Neural cell (in vitro differentiated cells): Measurements from ENCODE around the gene TSGA10IP. TPM values are rescaled to one million over a fixed set of nuclear protein-coding genes. Genes with fewer than 3 reads are reported as not detected.

Experiments
- H2AFZ ChIP-seq: fragments of 200-600, 300-800 bp; sonication (generic), shearing (Covaris generic); 2 replicates; pipeline ENCODE4 v1.6.0; 2014; ENCODE audit warnings: low read depth, mild to moderate bottlenecking, antibody characterized with exemption, low read length, moderate library complexity
- H3F3A ChIP-seq: fragments of 200-600 bp; shearing (Covaris generic); 2 replicates; pipeline ENCODE4 v1.6.1; 2016; ENCODE audit warnings: mild to moderate bottlenecking, moderate library complexity, mixed read lengths, antibody characterized with exemption, low read length; ENCODE audit not compliant: insufficient read depth, poor library complexity, severe bottlenecking
- H3K27ac ChIP-seq: fragments of 200-600, 300-800 bp; sonication (generic), shearing (Covaris generic); 2 replicates; pipeline ENCODE4 v1.5.1; 2014; ENCODE audit warnings: mild to moderate bottlenecking, low read length, moderate library complexity
- H3K27me3 ChIP-seq: fragments of 300-800, 200-600 bp; sonication (generic), shearing (Covaris generic); 2 replicates; pipeline ENCODE4 v1.6.0; 2014; ENCODE audit warnings: mild to moderate bottlenecking, low read depth, low read length, moderate library complexity; ENCODE audit not compliant: insufficient read depth
- H3K36me3 ChIP-seq: fragments of 300-800, 200-600 bp; sonication (generic), shearing (Covaris generic); 2 replicates; pipeline ENCODE4 v1.5.1; 2014; ENCODE audit warnings: mild to moderate bottlenecking, antibody characterized with exemption, low read length, moderate library complexity; ENCODE audit not compliant: insufficient read depth
- H3K4me2 ChIP-seq: fragments of 300-800, 200-600 bp; sonication (generic), shearing (Covaris generic); 2 replicates; pipeline ENCODE4 v1.6.0; 2014; ENCODE audit warnings: mild to moderate bottlenecking, low read length
- H3K4me3 ChIP-seq: fragments of 300-800, 200-600 bp; sonication (generic), shearing (Covaris generic); 2 replicates; pipeline ENCODE4 v1.5.1; 2014; ENCODE audit warnings: mild to moderate bottlenecking, low read length, moderate library complexity
- H3K79me2 ChIP-seq: fragments of 200-600 bp; shearing (Covaris generic); replicated peaks from 2 replicates; pipeline ENCODE4 v1.6.0; 2014; ENCODE audit warnings: mild to moderate bottlenecking, low read length, moderate library complexity; ENCODE audit not compliant: insufficient read depth
- H3K9ac ChIP-seq: fragments of 300-800, 200-600 bp; sonication (generic), shearing (Covaris generic); 2 replicates; pipeline ENCODE4 v1.6.1; 2016; ENCODE audit warnings: mild to moderate bottlenecking, low read length, mixed read lengths
- H3K9me2 ChIP-seq: fragments of 200-600 bp; shearing (Covaris generic); 2 replicates; pipeline ENCODE4 v1.6.1; 2016; ENCODE audit warnings: mild to moderate bottlenecking, low read length, mixed read lengths; ENCODE audit not compliant: insufficient read depth
- H3K9me3 ChIP-seq: fragments of 200-600, 300-800 bp; sonication (generic), shearing (Covaris generic); 2 replicates; pipeline ENCODE4 v1.6.1; 2016; ENCODE audit warnings: mild to moderate bottlenecking, mixed run types, low read length, moderate library complexity, mixed read lengths
- H4K20me1 ChIP-seq: fragments of 200-600 bp; shearing (Covaris generic); 2 replicates; pipeline ENCODE4 v1.6.1; 2016; ENCODE audit warnings: mild to moderate bottlenecking, mixed run types; ENCODE audit not compliant: insufficient read depth
- CTCF ChIP-seq: fragments of 450-650 bp; IDR thresholded peaks from 2 replicates; pipeline ENCODE4 v1.5.1; 2014; ENCODE audit warnings: antibody characterized with exemption, mild to moderate bottlenecking, moderate library complexity; ENCODE audit not compliant: poor library complexity, severe bottlenecking
- EP300 ChIP-seq: fragments of 450-650 bp; conservative IDR thresholded peaks from 2 replicates; pipeline ENCODE4 v1.6.1; 2014; ENCODE audit warnings: antibody characterized with exemption, mild to moderate bottlenecking, moderate library complexity; ENCODE audit not compliant: poor library complexity, severe bottlenecking
- EZH2 ChIP-seq: fragments of 200-600, 300-800 bp; shearing (Covaris generic), sonication (generic); IDR thresholded peaks from 2 replicates; pipeline ENCODE4 v1.6.1; 2014; ENCODE audit warnings: antibody characterized with exemption, low read length, borderline replicate concordance, mild to moderate bottlenecking; ENCODE audit not compliant: insufficient read depth, poor library complexity, severe bottlenecking
- MXI1 ChIP-seq: fragments of 450-650 bp; conservative IDR thresholded peaks from 2 replicates; pipeline ENCODE4 v1.6.1; 2014; ENCODE audit warnings: antibody characterized with exemption, mild to moderate bottlenecking; ENCODE audit not compliant: poor library complexity, severe bottlenecking
- POLR2AphosphoS5 ChIP-seq: IDR thresholded peaks from 2 replicates; pipeline ENCODE4 v1.6.1; 2012
- RAD21 ChIP-seq: fragments of 450-650 bp; conservative IDR thresholded peaks from 2 replicates; pipeline ENCODE4 v1.6.1; 2014; ENCODE audit warnings: antibody characterized with exemption, mild to moderate bottlenecking, moderate library complexity
- SMC3 ChIP-seq: fragments of 450-650 bp; conservative IDR thresholded peaks from 2 replicates; pipeline ENCODE4 v1.6.1; 2014; ENCODE audit warnings: antibody characterized with exemption, mild to moderate bottlenecking, moderate library complexity; ENCODE audit not compliant: poor library complexity
- TAF1 ChIP-seq: IDR thresholded peaks from 2 replicates; pipeline ENCODE4 v1.6.1; 2012; ENCODE audit warnings: low read depth
- polyA plus RNA-seq: library from polyadenylated mRNA; depleted of rRNA; stranded (reverse); fragments of >200 nt; gene quantifications from 2 replicates; pipeline ENCODE4 v1.2.3, GENCODE V29; 2014
- TF ChIP-seq, protein P1 (sequence below): IDR thresholded peaks from 2 replicates; pipeline ENCODE4 v1.6.1; 2012; ENCODE audit warnings: borderline replicate concordance

Gene TSGA10IP
- polyA plus RNA-seq, 1 donor from 2014 or later: 0.53 TPM

GRCh38 chr11:65988791-65989592 lies 43.7 kb downstream of the TSGA10IP start:
- TF ChIP-seq CTCF (peak; percentile 100), TAF1 (no peak), EZH2 (no peak), RAD21 (peak; percentile 99), EP300 (no peak), SMC3 (peak; percentile 96), MXI1 (peak; percentile 17), POLR2AphosphoS5 (peak; percentile 41)
- TF ChIP-seq, protein P1, sequence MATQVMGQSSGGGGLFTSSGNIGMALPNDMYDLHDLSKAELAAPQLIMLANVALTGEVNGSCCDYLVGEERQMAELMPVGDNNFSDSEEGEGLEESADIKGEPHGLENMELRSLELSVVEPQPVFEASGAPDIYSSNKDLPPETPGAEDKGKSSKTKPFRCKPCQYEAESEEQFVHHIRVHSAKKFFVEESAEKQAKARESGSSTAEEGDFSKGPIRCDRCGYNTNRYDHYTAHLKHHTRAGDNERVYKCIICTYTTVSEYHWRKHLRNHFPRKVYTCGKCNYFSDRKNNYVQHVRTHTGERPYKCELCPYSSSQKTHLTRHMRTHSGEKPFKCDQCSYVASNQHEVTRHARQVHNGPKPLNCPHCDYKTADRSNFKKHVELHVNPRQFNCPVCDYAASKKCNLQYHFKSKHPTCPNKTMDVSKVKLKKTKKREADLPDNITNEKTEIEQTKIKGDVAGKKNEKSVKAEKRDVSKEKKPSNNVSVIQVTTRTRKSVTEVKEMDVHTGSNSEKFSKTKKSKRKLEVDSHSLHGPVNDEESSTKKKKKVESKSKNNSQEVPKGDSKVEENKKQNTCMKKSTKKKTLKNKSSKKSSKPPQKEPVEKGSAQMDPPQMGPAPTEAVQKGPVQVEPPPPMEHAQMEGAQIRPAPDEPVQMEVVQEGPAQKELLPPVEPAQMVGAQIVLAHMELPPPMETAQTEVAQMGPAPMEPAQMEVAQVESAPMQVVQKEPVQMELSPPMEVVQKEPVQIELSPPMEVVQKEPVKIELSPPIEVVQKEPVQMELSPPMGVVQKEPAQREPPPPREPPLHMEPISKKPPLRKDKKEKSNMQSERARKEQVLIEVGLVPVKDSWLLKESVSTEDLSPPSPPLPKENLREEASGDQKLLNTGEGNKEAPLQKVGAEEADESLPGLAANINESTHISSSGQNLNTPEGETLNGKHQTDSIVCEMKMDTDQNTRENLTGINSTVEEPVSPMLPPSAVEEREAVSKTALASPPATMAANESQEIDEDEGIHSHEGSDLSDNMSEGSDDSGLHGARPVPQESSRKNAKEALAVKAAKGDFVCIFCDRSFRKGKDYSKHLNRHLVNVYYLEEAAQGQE: no peak
- H3K27ac ChIP-seq: no peak overlapping the region
- no peaks in the 10 kb centered on the region for H3K36me3 ChIP-seq
- H3K4me3 ChIP-seq: no peak overlapping the region
- H4K20me1 ChIP-seq: no peaks in the 10 kb centered on the region
- H3F3A ChIP-seq: no peaks in the 10 kb centered on the region
- H3K79me2 ChIP-seq: no peaks in the 10 kb centered on the region
- no peak overlapping the region for H3K4me2 ChIP-seq
- H3K9me3 ChIP-seq: no peaks in the 10 kb centered on the region
- H3K9ac ChIP-seq: no peak overlapping the region
- no peaks in the 10 kb centered on the region for H3K9me2 ChIP-seq
- H3K27me3 ChIP-seq: no peaks in the 10 kb centered on the region
- no peak overlapping the region for H2AFZ ChIP-seq

GRCh38 chr11:65992056-65992455 lies 46.8 kb downstream of the TSGA10IP start:
- Histone ChIP-seq H3K4me3 (no peak overlapping the region), H3K36me3 (no peaks in the 10 kb centered on the region), H3K79me2 (no peaks in the 10 kb centered on the region), H4K20me1 (no peaks in the 10 kb centered on the region), H3F3A (no peaks in the 10 kb centered on the region), H3K9me3 (no peaks in the 10 kb centered on the region), H3K9ac (no peak overlapping the region), H3K4me2 (no peak overlapping the region), H3K9me2 (no peaks in the 10 kb centered on the region), H3K27me3 (no peaks in the 10 kb centered on the region), H3K27ac (no peak overlapping the region), H2AFZ (no peak overlapping the region)
- TF ChIP-seq EP300: no peak

DNA sequence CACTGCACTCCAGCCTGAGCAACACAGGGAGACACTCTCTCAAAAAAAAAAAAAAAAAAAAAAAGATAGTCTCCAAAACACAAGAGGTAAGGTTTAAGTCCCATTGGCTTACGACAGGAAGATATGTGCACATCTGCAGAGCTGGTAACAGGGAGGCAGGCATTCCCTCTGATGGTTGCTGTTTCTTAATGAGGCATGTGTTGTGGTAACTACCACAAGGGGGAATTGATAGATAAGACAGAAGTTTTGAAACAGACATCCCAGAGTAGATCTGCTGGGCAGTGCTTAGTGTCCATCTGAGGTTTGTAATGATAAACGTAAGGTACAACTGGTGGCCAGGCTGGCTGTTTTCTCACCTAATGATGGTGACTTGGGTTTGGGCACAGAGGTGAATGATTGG lies 52.0 kb downstream of the TSGA10IP start:
- Histone ChIP-seq H4K20me1 (no peaks in the 10 kb centered on the region), H3K4me3 (no peak overlapping the region), H3K9me3 (no peaks in the 10 kb centered on the region), H3K9me2 (no peaks in the 10 kb centered on the region), H3K27ac (no peak overlapping the region), H3K9ac (no peak overlapping the region), H3K4me2 (no peak overlapping the region), H3K79me2 (peaks cover 15% of the 10 kb centered on the region), H3F3A (no peaks in the 10 kb centered on the region), H3K36me3 (no peaks in the 10 kb centered on the region), H3K27me3 (no peaks in the 10 kb centered on the region), H2AFZ (no peak overlapping the region)
- TF ChIP-seq CTCF (no peak), EP300 (no peak), SMC3 (no peak), POLR2AphosphoS5 (no peak), RAD21 (no peak), MXI1 (no peak), EZH2 (no peak), TAF1 (no peak)
- TF ChIP-seq, protein P1: no peak
